KG1 (cell line): ENCODE results near the gene MROH2A.

ENCODE experiments used
- DNase-seq: peaks from one replicate; lab custom pipeline; 2025; lab: John Stamatoyannopoulos, UW

The MROH2A gene

GRCh38 chr2:233818639-233819621 is 40.8 kb downstream of the MROH2A start:
- DNase-seq, result no peak

- no peak for DNase-seq
These were observed 42.0 kb downstream of the MROH2A start for GRCh38 chr2:233819884-233820773.

- no peak for DNase-seq
These were observed 42.6 kb downstream of the MROH2A start for GRCh38 chr2:233820774-233821105.

GRCh38 chr2:233821196-233821595 is 43.1 kb downstream of the MROH2A start:
- DNase-seq, result no peak

- no peak for DNase-seq
These were observed 43.6 kb downstream of the MROH2A start for GRCh38 chr2:233821709-233822100.

GRCh38 chr2:233822101-233822771 is 44.1 kb downstream of the MROH2A start:
- DNase-seq, result no peak

GRCh38 chr2:233822781-233823730 is 44.9 kb downstream of the MROH2A start:
- DNase-seq, result no peak

GRCh38 chr2:233823731-233824121 is 45.6 kb downstream of the MROH2A start:
- no peak for DNase-seq

- no peak for DNase-seq
These were observed 46.2 kb downstream of the MROH2A start for GRCh38 chr2:233824373-233824772.

GRCh38 chr2:233828546-233829192 is 50.5 kb downstream of the MROH2A start:
- DNase-seq, result no peak

- DNase-seq, result no peak
These were observed 51.3 kb downstream of the MROH2A start for GRCh38 chr2:233829193-233830110.

GRCh38 chr2:233830111-233830802 is 52.1 kb downstream of the MROH2A start:
- no peak for DNase-seq

- DNase-seq, result no peak
These were observed 53.0 kb downstream of the MROH2A start for GRCh38 chr2:233831011-233831721.

- no peak for DNase-seq
These were observed 53.7 kb downstream of the MROH2A start for GRCh38 chr2:233831861-233832260.

GRCh38 chr2:233832414-233832813 is 54.3 kb downstream of the MROH2A start:
- DNase-seq, result no peak

- no peak for DNase-seq
These were observed 54.8 kb downstream of the MROH2A start for GRCh38 chr2:233832869-233833311.

- no peak for DNase-seq
These were observed 55.2 kb downstream of the MROH2A start for GRCh38 chr2:233833345-233833744.
